HS-27A (cell line): Measurements from ENCODE around the gene ARHGEF10L.

Source experiments
- DNase-seq: peaks from one replicate; pipeline ENCODE4 v3.0.0-alpha.2; 2012; ENCODE audit warnings: low read depth, missing footprints

ARHGEF10L gene

DNA sequence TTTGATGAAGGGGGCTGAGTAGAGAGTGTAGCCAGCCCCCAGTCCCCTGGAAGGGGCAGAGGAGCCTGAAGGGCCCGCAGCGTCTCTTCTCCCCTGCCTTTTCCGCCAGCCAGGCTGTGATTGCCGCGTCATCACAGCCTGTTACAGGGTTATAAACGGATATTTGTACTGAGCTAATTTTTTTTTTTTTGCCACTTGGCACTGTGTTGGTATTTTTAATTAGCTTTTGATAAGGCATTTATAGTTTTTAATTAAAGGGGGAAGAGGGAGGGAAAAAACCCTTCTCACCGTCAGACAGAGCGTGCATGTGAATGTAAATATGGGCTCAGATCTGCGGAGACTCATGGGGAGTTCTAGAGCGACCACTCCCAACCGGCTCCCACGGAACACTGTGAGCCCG lies 117.9 kb downstream of the ARHGEF10L start:
- DNase-seq, result no peak

DNA sequence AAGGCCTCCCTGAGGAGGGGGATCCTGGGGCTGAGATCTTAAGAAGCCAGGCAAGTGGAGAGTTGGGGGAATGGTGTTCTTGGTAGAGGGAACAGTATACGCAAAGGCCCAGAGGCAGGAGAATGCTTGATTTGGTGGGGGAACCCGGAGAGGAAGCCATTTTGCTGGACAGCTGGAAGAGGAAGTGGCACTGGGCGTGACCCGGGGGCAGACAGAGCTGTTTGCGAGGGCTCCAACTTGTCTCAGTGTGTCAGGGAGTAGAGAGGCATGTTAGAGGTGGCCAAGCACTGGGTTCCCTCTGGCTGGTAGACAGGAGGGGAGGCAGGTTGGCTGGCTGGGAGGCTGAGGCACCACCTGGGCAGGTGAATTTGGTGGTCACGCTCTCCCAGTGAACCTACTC lies 119.3 kb downstream of the ARHGEF10L start:
- DNase-seq, result no peak

DNA sequence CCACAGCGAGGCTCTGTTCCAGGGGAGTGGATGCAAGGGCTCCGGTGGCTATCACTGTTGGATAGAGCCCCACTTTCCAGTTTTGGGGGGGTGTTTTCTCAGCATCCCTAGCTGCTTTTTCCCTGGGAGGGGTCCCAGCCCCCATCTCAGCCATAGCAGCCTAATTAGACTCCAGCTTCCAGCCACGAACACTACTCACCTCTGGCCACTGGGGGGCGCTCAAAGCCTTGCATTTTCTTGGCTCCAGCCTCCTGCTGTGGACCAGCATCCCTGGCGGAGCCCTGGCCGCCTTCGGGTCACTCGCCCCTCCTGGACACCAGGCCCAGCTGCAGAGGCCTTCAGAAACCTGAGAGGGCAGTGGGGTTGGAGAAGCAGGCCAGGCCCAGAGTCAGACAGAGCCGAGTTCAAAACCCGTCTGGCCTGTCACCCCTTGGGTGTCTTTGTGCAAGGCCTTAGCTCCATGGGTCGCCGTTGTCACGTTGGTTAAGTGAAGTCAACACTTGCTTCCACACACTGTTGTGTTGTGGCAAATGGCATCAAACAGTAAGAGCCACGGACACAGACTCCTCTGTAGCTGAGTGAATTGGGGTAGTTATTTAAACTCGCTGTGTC lies 122.2 kb downstream of the ARHGEF10L start:
- DNase-seq, result no peak

DNA sequence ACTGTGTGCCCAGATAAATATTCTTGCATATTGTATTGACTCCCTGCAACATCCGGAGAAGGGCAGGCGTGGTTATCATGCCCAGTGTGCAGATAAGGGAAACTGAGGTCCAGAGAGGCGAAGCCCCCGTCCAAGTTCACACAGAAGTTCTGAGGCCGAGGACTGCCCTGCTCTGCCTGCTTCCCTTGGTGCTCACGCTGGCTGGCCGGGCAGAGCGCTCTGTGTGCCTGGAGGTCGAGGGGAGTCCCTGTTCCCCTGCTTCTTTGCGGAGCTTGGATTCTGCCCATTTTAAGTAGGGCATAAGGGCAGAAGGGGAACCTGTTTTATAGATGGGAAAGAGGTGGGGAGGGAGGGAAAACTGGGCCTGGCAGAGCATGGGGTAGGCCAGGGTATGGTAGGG lies 122.8 kb downstream of the ARHGEF10L start:
- no peak for DNase-seq

DNA sequence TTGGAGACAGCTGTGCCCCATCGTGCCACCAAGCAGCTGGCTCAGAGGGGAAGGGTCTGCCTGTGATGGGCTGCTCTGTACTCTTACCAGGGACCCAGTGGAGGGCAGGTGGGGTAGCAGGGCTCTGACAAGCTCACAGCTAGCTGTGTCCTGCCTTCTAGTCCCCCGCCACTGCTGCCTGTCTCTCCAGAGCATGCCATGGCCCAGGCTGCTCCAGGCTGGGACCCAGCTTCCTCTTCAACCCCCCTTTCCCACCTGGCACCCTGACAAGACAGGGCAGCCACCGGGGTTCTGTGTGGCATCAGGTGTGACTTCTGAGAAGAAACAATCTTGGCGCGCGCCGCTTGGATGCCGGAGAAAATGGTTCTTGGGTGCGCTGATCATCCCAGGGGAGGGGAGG lies 123.3 kb downstream of the ARHGEF10L start:
- no peak for DNase-seq

DNA sequence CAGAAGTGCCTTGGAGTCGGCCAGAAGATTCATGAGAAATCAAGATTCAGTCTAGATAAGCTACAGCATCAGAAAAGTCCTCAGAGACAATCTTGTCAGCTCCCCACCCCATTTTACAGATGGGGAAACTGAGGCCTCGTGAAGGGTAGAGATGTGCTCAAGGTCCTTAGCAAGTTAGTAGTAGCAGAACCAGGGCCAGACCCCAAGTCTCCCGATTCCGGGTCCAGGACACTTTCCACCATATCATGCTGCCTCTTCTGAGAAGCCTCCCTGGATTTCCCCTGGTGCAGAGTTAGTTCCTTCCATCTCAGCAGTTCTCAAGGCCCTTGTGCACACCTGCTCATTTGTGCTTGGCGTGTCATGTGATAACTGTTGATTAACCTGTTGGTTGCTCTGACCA lies 124.1 kb downstream of the ARHGEF10L start:
- no peak for DNase-seq

DNA sequence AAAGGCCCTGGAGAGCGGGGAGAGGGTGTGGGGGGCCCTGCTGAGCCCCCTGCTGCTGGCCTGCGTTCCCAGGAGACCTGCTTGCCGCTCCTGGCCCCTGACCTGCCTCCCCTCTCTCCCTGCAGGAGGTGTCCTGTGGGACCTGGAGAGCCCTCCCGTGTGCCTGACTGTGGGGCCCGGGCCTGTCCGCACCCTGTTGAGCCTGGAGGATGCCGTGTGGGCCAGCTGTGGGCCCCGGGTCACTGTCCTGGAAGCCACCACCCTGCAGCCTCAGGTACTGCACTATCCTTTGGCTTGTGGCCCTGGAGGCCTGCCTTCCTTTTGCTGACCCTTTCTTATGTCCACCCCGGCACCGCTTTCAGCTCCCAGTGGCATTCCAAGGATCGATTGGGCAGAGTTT lies 124.8 kb downstream of the ARHGEF10L start:
- no peak for DNase-seq

DNA sequence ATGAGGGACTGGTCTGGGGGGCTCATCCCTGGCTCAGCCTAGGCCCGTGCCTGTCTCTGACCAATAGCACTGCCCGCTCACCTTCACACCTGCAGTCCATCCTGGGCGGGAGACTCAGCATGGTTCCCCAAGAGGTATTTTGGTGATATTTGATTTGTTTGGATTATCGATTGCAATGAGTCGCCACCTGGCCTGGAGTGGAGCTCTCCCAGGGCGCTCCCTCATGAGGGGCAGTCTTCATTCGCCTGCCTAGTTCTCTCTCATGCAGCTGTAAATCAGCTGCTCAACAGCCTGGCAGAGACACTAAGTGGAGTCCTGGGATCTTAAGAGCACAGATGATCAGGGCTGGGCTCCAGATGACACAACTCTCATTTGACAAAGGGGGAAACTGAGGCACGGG lies 125.6 kb downstream of the ARHGEF10L start:
- DNase-seq, result no peak

DNA sequence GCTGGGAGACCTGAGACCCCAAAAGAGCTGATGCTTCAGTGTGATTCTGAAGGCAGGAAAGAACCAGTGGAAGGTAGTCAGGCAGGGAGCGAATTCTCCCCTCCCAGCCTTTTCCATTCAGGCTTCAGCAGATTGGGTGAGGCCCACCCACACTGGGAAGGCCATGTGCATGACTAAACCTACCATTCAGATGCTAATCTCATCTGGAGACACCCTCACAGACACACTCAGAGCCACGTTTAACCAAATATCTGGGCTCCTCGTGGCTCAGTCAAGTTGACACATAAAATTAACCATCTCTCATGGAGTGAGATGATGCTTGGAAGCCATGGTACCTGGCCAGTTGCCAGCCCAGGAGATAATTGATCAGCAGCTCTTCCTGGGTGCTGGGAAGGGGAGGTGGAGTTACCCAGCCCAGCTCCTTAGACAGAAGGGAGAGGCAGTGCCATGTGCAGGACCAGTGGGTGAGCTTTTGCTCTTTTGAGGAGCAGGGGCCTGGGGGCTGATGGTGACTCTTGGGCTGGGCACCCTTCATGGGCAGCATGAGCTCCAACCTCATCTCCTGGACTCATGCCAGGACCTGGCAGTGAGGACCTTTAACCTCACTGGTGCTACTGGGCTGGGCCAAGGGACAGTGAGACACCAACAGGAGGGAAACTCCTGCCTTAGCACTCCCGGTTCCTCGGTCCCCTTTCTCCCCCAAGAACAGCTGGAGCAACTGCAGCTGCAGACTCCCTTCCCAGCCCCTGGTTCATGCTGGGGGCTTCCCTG lies 126.6 kb downstream of the ARHGEF10L start:
- no peak for DNase-seq

DNA sequence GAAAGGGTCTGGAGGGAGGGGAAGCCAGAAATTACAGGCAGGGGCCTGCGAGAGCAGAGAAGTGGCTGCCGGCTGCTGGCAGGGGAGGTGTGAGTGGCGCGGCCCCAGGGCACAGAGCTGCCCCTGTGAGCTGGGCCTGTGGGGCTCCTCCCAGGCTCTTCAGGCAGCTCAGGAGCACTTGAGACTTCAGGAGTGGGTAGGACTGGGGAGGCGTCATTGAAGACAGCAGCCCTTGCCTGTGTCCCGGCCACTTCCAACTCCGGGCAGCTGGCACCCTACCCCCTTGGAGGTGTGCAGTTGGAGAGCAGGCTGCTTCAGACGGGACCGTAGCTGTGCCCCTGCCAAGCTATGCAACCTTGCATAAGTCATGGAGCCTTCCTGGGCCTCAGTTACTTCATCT lies 128.1 kb downstream of the ARHGEF10L start:
- DNase-seq, result no peak

DNA sequence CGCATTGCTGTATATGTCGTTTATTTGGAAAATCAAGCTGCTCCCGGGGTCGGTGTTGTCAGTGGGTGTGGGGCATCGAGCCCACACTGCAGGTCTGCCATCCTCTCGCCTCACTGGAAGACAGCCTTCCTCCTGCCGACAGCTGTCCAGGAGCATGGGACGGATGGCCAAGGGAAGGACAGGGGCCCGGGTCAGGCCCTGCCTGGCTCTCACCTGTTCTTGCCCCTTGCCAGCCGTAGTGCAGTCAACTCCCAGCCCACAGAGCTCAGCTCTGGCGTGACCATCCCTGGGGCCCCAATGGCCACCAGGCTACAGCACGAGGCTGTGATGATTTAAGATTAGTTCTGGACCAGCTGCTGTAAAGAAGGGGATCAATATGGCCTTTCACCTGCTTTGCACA lies 128.7 kb downstream of the ARHGEF10L start:
- no peak for DNase-seq

DNA sequence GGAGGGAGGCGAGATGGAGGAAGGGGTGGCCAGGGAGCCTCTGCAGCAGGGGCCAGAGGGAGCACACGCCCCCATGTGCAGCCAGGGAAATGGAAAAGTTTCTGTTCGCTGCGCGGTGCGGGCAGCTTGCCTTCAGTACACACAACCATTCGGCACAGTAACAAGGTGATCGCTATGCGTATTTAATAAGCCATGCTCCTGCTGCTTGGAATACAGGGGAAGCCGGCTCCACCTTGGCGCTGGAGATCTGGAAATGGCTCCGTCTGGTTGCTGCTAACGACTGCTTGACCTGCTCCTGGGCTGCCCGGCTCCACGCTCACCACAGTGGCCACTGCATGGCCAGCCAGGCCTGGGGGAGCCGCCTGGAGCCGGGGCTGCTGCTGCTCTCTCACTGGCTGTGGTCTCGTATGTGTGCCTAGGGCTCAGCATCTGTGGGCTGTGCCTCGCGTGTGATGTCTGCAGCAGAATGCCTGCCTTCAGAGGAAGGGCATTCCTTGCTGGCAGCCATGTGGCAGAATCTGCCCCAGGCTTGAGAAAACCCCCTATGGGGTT lies 129.2 kb downstream of the ARHGEF10L start:
- DNase-seq, result no peak

DNA sequence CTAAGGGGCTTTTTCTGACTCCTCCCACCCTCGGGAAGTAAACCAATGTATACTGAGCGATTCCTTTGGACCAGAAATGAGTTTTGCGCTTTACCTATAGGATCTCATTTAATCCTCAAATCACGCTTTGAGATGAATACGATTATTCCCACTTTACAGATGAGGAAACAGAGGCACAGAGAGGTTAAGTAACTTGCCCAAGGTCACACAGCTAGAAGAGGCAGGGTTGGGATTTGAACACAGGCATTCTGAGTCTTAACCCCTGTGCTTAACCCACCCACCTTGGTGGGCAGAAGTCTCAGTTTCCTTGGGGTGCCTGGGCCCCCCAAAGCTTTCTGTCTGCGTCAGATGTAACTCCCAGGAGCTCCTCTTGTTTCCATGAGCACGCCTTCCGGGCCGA lies 129.8 kb downstream of the ARHGEF10L start:
- DNase-seq, result no peak

DNA sequence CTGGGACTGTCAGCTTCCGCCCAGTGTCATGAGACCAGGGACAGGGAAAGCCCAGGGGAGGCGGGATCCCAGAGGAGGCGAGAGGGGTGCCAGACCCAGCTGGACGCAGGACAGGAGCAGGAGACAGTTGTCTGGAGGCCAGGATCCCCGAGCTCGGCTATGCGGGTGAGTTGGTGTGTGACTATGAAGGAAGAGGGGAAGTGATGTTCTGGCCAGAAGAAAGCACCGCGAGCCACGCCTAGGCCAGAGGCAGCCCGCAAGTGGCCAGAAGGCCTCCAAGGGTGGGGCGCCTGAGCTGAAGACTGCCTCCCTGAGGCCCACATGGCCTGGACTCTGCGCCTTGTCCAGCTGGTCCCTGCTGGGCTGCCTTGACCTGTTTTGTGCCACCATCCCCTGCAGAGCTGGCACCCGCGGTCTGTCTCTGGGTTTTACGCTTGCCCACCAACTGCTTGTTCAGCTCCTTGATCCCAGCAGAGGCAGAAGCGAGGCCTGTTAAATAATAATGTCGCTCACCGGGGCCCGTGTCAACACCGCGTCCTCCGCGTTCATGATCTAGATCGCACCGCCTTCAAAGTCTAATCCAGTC lies 130.5 kb downstream of the ARHGEF10L start:
- no peak for DNase-seq

DNA sequence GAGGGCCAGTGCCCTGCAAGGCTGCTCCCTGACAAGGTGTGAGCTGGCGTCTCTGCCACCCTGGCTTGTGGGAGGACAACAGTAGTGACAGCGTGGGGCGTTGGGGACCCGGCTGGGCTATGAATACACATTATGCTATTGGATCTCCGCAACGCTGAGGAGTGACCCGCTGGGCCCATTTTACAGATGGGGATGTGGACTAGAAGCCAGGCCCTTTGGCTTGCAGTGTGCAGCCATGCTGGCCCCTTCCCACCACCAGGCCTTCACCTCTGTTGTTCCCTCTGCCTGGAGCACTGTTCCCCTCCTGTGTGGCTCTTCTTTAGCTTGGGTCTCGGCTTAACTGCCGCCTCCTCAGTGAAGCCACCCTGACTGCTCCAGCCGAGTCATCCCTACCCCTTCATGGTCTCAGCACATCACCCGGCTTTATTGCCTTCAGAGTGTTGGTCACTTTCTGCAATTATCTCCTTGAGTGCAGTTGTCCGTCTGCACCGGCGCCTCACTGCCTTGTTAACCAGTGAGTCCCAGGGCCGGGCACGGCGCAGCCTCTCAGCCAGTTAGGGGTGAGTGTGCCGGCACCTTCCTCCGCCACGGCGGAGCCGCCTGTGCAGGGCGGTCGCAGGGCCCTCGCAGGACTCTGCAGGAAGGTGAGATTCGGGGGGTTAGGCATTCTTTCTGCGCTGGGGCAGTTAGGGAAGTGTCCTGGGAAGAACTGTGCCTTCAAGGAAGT lies 131.3 kb downstream of the ARHGEF10L start:
- DNase-seq, result no peak

DNA sequence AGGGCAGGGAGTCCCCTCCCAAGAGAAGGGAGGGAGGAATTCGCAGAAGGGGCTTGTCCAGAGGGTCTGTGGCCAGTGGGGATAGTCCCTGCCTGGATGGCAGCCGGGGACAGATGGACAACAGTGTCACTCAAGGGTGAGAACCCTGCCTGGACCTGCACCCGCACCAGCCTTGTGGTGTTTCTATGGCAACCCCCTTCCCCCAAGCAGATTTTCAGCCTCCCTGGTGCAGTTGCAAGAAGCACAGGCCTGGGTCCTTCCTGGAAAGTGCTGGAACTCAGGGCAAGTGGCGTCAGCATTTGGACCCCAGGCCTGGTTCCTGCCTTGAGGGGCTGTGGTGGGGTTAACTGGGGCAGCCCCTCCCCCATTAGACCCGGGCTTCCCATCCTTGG lies 131.8 kb downstream of the ARHGEF10L start:
- no peak for DNase-seq

DNA sequence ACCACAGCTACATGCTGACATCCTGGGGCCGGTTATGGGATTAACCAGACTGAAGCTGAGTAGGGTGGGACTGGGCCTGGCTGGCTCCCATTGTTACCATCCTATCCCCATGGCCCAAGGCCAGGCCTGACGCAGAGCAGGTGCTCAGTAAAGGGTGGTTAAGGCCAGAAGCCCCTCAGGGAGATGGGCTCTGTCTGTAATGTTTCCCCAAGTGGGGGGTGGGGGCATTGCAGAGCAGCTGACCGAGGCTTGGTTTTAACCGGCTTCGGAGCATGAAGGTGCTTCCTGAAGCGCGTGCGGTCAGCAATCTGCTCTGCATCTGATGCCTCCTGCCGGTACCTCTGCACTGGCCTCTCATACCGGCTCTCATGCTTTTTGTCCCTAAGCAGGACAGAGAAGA lies 132.2 kb downstream of the ARHGEF10L start:
- no peak for DNase-seq

DNA sequence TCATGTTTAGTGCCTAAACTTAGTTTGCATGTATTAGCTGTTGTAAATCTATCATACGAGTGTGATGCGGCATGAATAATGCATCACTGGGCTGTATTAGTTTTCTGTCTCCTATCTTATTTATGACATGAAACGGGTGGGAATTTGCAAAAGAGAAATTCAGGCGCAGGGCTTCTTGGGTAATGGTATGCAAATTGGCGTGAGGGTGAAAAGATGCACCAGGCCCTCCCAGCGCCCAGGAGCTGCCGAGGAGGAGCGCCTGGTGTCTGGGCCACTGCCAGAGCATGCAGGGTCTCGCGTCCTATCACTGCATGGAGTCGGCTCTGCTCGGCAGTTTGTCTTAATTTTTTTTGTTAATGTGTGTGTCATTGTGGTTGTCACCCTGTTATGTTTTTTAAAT lies 132.7 kb downstream of the ARHGEF10L start:
- DNase-seq, result no peak

DNA sequence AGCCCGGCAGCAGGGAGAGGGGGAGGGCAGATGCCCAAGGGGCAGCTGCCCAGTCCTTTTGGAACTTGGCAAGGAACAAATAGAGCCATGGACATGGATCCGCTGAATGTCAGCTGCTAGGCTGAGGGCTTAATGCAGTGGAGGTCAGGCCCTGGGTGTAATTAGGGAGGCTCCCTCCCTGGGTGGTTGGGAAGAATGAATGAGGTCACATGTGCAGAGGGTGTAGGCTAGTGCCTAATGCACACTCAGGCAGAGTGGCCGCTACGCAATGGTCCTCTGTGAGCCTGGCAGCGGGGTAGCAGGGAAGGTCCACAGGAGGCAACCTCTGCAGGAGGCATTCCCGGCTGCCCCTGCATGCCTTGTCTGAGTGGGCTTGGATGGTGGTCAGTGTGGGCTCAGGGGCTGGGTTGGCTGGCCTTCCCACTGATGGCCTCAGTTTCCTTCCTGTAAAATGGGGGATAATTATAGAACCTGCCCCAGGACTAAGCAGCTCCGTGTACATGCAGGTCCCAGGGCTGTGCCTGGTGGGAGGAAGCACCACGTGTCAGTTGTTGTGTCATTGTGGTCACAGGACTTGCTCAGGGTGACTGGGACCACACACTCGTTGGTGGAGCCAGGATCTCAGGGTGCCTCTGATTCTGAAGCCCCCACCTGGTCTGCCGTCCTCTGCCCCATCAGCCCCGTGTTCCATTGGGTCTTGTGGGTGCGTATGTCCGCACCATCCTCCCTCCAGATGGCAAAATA lies 134.0 kb downstream of the ARHGEF10L start:
- DNase-seq, result no peak

DNA sequence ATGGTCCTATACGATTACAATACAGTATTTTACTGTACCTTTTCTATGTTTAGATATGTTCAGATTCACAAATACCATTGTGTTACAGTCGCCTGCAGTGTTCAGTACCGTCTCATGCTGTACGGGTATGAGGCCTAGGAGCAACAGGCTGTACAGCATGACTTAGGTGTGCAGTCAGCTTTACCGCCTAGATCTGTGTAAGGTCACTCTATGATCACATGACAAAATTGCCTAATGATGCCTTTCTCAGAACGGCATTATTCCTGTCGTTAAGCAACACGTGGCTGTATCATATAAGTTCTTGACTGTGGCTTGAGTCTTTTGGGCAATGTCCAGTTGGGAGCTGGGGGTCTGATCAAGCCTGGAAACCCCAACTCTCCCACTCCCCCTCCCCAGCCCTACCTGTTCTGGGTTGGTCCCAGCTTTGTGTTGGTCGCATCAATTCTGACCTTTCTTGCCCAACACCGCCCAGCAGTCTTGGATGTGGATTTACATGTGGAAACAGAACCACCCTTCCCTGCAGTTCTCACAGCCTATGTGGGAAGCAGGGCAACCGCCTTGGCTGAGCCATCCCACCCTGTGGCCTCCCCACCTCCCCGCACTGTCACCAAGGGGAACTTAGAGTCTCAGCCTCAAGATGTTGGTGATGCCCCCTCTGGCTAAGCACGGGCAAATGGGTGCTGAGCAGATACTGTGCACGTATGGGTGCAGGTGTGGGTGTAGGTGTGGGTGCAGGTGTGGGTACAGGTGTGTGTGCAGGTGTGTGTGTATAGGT lies 135.4 kb downstream of the ARHGEF10L start:
- no peak for DNase-seq

DNA sequence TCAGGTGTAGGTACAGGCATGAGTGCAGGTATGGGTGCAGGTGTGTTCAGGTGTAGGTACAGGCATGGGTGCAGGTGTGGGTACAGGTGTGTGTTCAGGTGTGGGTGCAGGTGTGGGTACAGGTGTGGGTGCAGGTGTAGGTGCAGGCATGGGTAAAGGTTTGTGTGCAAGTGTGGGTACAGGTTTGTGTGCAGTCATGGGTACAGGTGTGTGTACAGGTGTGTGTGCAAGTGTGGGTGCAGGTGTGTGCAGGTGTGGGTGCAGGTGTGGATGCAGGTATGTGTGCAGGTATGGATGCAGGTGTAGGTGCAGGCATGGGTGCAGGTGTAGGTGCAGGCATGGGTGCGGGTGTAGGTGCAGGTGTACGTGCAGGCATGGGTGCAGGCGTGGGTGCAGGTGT lies 136.2 kb downstream of the ARHGEF10L start:
- no peak for DNase-seq
